Esophagus (tissue), 2 donors: ENCODE measurements around the gene PRR22. TPM values are rescaled to one million over a fixed set of nuclear protein-coding genes. Genes with fewer than 3 reads are reported as not detected.
"Not testable (repeated sequence)": the region's sequence is repeated elsewhere in the genome, so short reads cannot be mapped to it uniquely, and the experiment has no call there.

Experiments
- H3K27ac ChIP-seq, 2 donors: one replicate each; pipeline ENCODE4 v1.5.1; 2013; ENCODE audit warnings: low read depth in 2 of 2, mild to moderate bottlenecking in 2 of 2, inconsistent platforms in 1 of 2, low read length in 1 of 2, moderate library complexity in 1 of 2
- H3K27me3 ChIP-seq, 2 donors: one replicate each; pipeline ENCODE4 v1.6.1; 2013; ENCODE audit warnings: low read length in 2 of 2, control low read depth in 1 of 2, mild to moderate bottlenecking in 1 of 2; ENCODE audit not compliant: insufficient read depth in 2 of 2, control insufficient read depth in 1 of 2
- H3K36me3 ChIP-seq, 2 donors: one replicate each; pipeline ENCODE4 v1.6.1; 2013; ENCODE audit warnings: low read length in 1 of 2; ENCODE audit not compliant: control insufficient read depth in 2 of 2, insufficient read depth in 2 of 2
- H3K4me1 ChIP-seq, 2 donors: one replicate each; pipeline ENCODE4 v1.6.1; 2013; ENCODE audit warnings: low read length in 1 of 2; ENCODE audit not compliant: control insufficient read depth in 2 of 2, insufficient read depth in 2 of 2
- H3K4me3 ChIP-seq, 2 donors: one replicate each; pipeline ENCODE4 v1.5.1; 2013; ENCODE audit warnings: low read length in 2 of 2, mild to moderate bottlenecking in 2 of 2, low read depth in 1 of 2, moderate library complexity in 1 of 2
- H3K9me3 ChIP-seq, 2 donors: one replicate each; pipeline ENCODE4 v1.6.1; 2013; ENCODE audit warnings: mild to moderate bottlenecking in 2 of 2, low read depth in 1 of 2, low read length in 1 of 2, moderate library complexity in 1 of 2; ENCODE audit not compliant: control insufficient read depth in 2 of 2, insufficient read depth in 1 of 2
- WGBS, 2 donors: extraction: QIAGEN DNeasy Blood & Tissue Kit; methylation state at CpG; one replicate each; pipeline ENCODE4 v1.1.7; 2013; 5-methylcytosine and 5-hydroxymethylcytosine counted together
- polyA plus RNA-seq, 2 donors: library from polyadenylated mRNA; stranded (reverse); fragments of 200-250 nt; gene quantifications; one replicate each; pipeline ENCODE4 v1.2.3, GENCODE V29; 2013
- donor health status: healthy with polysubstance abuse.
- donor health status: Bipolar disorder and iron deficiency.

PRR22 gene
- polyA plus RNA-seq, 2 donors = 3.3 to 8.0 TPM

GRCh38 chr19:5785423-5785822, 877 bp upstream of the PRR22 start:
- Histone ChIP-seq H3K4me3 (no peak overlapping the region), H3K36me3 (peaks cover 18 to 43% of the 10 kb centered on the region in 2 donors), H3K27me3 (no peaks in the 10 kb centered on the region), H3K4me1 (peaks cover 0 to 9% of the 10 kb centered on the region in 2 donors), H3K9me3 (no peaks in the 10 kb centered on the region), H3K27ac (no peak overlapping the region)
- whole genome bisulfite sequencing, 2 donors = 88 to 89% methylated on average over 37 of the region's 37 CpGs

GRCh38 chr19:5782945-5783919, 1.3 kb downstream of the PRR22 start:
- Histone ChIP-seq H3K27me3 (no peaks in the 10 kb centered on the region), H3K9me3 (no peaks in the 10 kb centered on the region), H3K27ac (no peak overlapping the region), H3K4me1 (no peaks in the 10 kb centered on the region), H3K4me3 (no peak overlapping the region), H3K36me3 (peaks cover 17 to 36% of the 10 kb centered on the region in 2 donors)
- WGBS, 2 donors = 78 to 82% methylated on average over 46 to 48 of the region's 48 CpGs

GRCh38 chr19:5782322-5782721, 2.2 kb downstream of the PRR22 start:
- no peaks in the 10 kb centered on the region for H3K27me3 ChIP-seq
- no peak overlapping the region for H3K27ac ChIP-seq
- H3K36me3 ChIP-seq = peaks cover 10 to 28% of the 10 kb centered on the region in 2 donors
- H3K9me3 ChIP-seq = no peaks in the 10 kb centered on the region
- 80 to 82% methylated on average over 9 of the region's 9 CpGs for WGBS, 2 donors
- no peak overlapping the region for H3K4me3 ChIP-seq
- H3K4me1 ChIP-seq = no peaks in the 10 kb centered on the region

GRCh38 chr19:5780916-5781315, 3.6 kb downstream of the PRR22 start:
- H3K36me3 ChIP-seq = peaks cover 10 to 14% of the 10 kb centered on the region in 2 donors
- not testable (repeated sequence) for H3K4me1 ChIP-seq
- 75 to 87% methylated on average over 11 of the region's 11 CpGs for WGBS, 2 donors

GRCh38 chr19:5778402-5778801, 6.1 kb downstream of the PRR22 start:
- Histone ChIP-seq H3K4me3 (no peak overlapping the region), H3K9me3 (no peaks in the 10 kb centered on the region), H3K36me3 (no peaks in the 10 kb centered on the region), H3K27ac (no peak overlapping the region), H3K27me3 (no peaks in the 10 kb centered on the region), H3K4me1 (no peaks in the 10 kb centered on the region)
- 87% methylated on average over 17 of the region's 17 CpGs for WGBS, 2 donors

More at GRCh38 chr19:5780916-5781315, 3.6 kb downstream of the PRR22 start:
- H3K9me3 ChIP-seq, H3K4me3 ChIP-seq, H3K27ac ChIP-seq, H3K27me3 ChIP-seq: not testable (repeated sequence)

GRCh38 chr19:5775668-5776309, 8.8 kb downstream of the PRR22 start:
- no peak overlapping the region for H3K27ac ChIP-seq
- 62 to 65% methylated on average over 17 of the region's 17 CpGs for WGBS, 2 donors
- H3K4me1 ChIP-seq = no peaks in the 10 kb centered on the region
- no peaks in the 10 kb centered on the region for H3K27me3 ChIP-seq
- no peaks in the 10 kb centered on the region for H3K9me3 ChIP-seq
- H3K4me3 ChIP-seq = no peak overlapping the region
- H3K36me3 ChIP-seq = no peaks in the 10 kb centered on the region

- 80% methylated on average over 8 of the region's 8 CpGs for WGBS, 2 donors
- Histone ChIP-seq H3K4me1 (no peaks in the 10 kb centered on the region), H3K36me3 (no peaks in the 10 kb centered on the region), H3K27ac (no peak overlapping the region), H3K9me3 (no peaks in the 10 kb centered on the region), H3K4me3 (no peak overlapping the region), H3K27me3 (no peaks in the 10 kb centered on the region)
Measured at GRCh38 chr19:5774921-5775320, 9.6 kb downstream of the PRR22 start.

GRCh38 chr19:5773276-5773675, 11.3 kb downstream of the PRR22 start:
- no peaks in the 10 kb centered on the region for H3K27me3 ChIP-seq
- no peak overlapping the region for H3K27ac ChIP-seq
- 85 to 92% methylated on average over 5 of the region's 5 CpGs for WGBS, 2 donors
- no peaks in the 10 kb centered on the region for H3K36me3 ChIP-seq
- H3K9me3 ChIP-seq = no peaks in the 10 kb centered on the region
- no peaks in the 10 kb centered on the region for H3K4me1 ChIP-seq
- no peak overlapping the region for H3K4me3 ChIP-seq

- H3K4me1 ChIP-seq = no peaks in the 10 kb centered on the region
- WGBS, 2 donors = 81 to 82% methylated on average over 19 of the region's 19 CpGs
- no peak overlapping the region for H3K27ac ChIP-seq
- H3K27me3 ChIP-seq = no peaks in the 10 kb centered on the region
- no peaks in the 10 kb centered on the region for H3K9me3 ChIP-seq
- no peaks in the 10 kb centered on the region for H3K36me3 ChIP-seq
- H3K4me3 ChIP-seq = no peak overlapping the region
Measured at GRCh38 chr19:5772416-5772815, 12.1 kb downstream of the PRR22 start.
